A549 (cell line): ENCODE measurements around the gene SDHB.

Source experiments
- BHLHE40 ChIP-seq: IDR thresholded peaks from 2 replicates; pipeline ENCODE4 v1.6.1; 2012; ENCODE audit warnings: low read depth, low read length, inconsistent platforms
- CBX2 ChIP-seq: fragments of 200-600 bp; sonication (generic); IDR thresholded peaks from 2 replicates; pipeline ENCODE4 v1.6.1; 2016; ENCODE audit warnings: low read depth, mild to moderate bottlenecking, borderline replicate concordance
- CEBPB ChIP-seq, 2 experiments: fragments of >200 bp in 1 of 2; sonication (Bioruptor Twin) in 1 of 2; formaldehyde crosslinking in 1 of 2; IDR thresholded peaks; 2 replicates each; pipeline ENCODE4 v1.6.1; 2012 to 2016
- CHD2 ChIP-seq: fragments of 150-350 bp; IDR thresholded peaks from 2 replicates; pipeline ENCODE4 v1.6.1; 2014; ENCODE audit warnings: low read length; ENCODE audit not compliant: partially characterized antibody
- CTCF ChIP-seq: fragments of >200 bp; sonication (Bioruptor Twin); formaldehyde crosslinking; IDR thresholded peaks from 3 replicates; pipeline ENCODE4 v1.5.1; 2016
- ELK1 ChIP-seq: fragments of 150-350 bp; IDR thresholded peaks from 2 replicates; pipeline ENCODE4 v1.6.1; 2014; ENCODE audit warnings: low read depth, mild to moderate bottlenecking, low read length
- ESRRA ChIP-seq: fragments of 150-350 bp; IDR thresholded peaks from 2 replicates; pipeline ENCODE4 v1.6.1; 2014; ENCODE audit warnings: mild to moderate bottlenecking, low read length, borderline replicate concordance
- KDM5A ChIP-seq: fragments of 200-600 bp; sonication (generic); IDR thresholded peaks from 2 replicates; pipeline ENCODE4 v1.6.1; 2016; ENCODE audit warnings: antibody characterized with exemption, mild to moderate bottlenecking
- MAZ ChIP-seq: fragments of 150-350 bp; IDR thresholded peaks from 2 replicates; pipeline ENCODE4 v1.6.1; 2014; ENCODE audit warnings: antibody characterized with exemption, low read depth, low read length, borderline replicate concordance
- PBX3 ChIP-seq: IDR thresholded peaks from 2 replicates; pipeline ENCODE4 v1.6.1; 2012
- PHF8 ChIP-seq: fragments of 200-600 bp; sonication (generic); IDR thresholded peaks from 2 replicates; pipeline ENCODE4 v1.6.1; 2016; ENCODE audit warnings: low read depth, mild to moderate bottlenecking, antibody characterized with exemption, moderate library complexity, borderline replicate concordance
- POLR2A ChIP-seq: IDR thresholded peaks from 2 replicates; pipeline ENCODE4 v1.6.1; 2012; ENCODE audit warnings: mild to moderate bottlenecking, low read length
- SREBF2 ChIP-seq: fragments of 450-650 bp; IDR thresholded peaks from 2 replicates; pipeline ENCODE4 v1.6.1; 2014; ENCODE audit warnings: mild to moderate bottlenecking, moderate library complexity
- ZSCAN20 ChIP-seq: fragments of 250-450 bp; sonication (Bioruptor Pico); IDR thresholded peaks from 2 replicates; pipeline ENCODE4 v1.8.0; 2022; ENCODE audit warnings: mild to moderate bottlenecking, moderate library complexity

- TF ChIP-seq PHF8 (no peak), CTCF (no peak), POLR2A (no peak), CBX2 (no peak), MAZ (no peak), PBX3 (no peak), ESRRA (no peak), ELK1 (no peak), CEBPB (IDR thresholded peaks at IDR 0.05) (no peak), CHD2 (no peak), KDM5A (no peak), BHLHE40 (no peak), SREBF2 (no peak), ZSCAN20 (CRISPR knock-in tag) (no peak)
Measured at GRCh38 chr1:17070163-17070525, 16.3 kb upstream of the SDHB start.
